KMS-11 (cell line): ENCODE measurements around the gene CYP11A1.

Source experiments
- H2AFZ ChIP-seq: fragments of 200-600 bp; sonication (generic); 2 replicates; pipeline ENCODE4 v1.6.1; 2016; ENCODE audit warnings: antibody characterized with exemption, mixed run types, low read depth
- H3K27ac ChIP-seq: fragments of 200-600 bp; sonication (generic); 2 replicates; pipeline ENCODE4 v1.6.1; 2016; ENCODE audit warnings: mild to moderate bottlenecking, mixed run types
- H3K27me3 ChIP-seq: fragments of 200-600 bp; sonication (generic); 2 replicates; pipeline ENCODE4 v1.6.1; 2017; ENCODE audit warnings: mild to moderate bottlenecking, low read depth, mixed run types, moderate library complexity; ENCODE audit not compliant: insufficient read depth
- H3K36me3 ChIP-seq: fragments of 200-600 bp; sonication (generic); 2 replicates; pipeline ENCODE4 v1.6.1; 2017; ENCODE audit warnings: mild to moderate bottlenecking, mixed run types; ENCODE audit not compliant: insufficient read depth
- H3K4me1 ChIP-seq: fragments of 200-600 bp; sonication (generic); 2 replicates; pipeline ENCODE4 v1.6.1; 2016; ENCODE audit warnings: mild to moderate bottlenecking, low read depth, mixed run types; ENCODE audit not compliant: poor library complexity, severe bottlenecking
- H3K4me2 ChIP-seq: fragments of 200-600 bp; sonication (generic); 2 replicates; pipeline ENCODE4 v1.7.0; 2016; ENCODE audit warnings: mild to moderate bottlenecking, mixed run types
- H3K4me3 ChIP-seq: fragments of 200-600 bp; sonication (generic); IDR thresholded peaks from 2 replicates; pipeline ENCODE4 v1.6.1; 2017; ENCODE audit warnings: low read depth, low read length, mixed read lengths; ENCODE audit not compliant: insufficient read depth
- H3K79me2 ChIP-seq: fragments of 200-600 bp; sonication (generic); 2 replicates; pipeline ENCODE4 v1.6.1; 2016; ENCODE audit warnings: low read depth, mixed run types; ENCODE audit not compliant: insufficient read depth
- H3K9ac ChIP-seq: fragments of 200-600 bp; sonication (generic); 2 replicates; pipeline ENCODE4 v1.6.1; 2016; ENCODE audit warnings: mild to moderate bottlenecking, mixed run types
- H4K20me1 ChIP-seq: fragments of 200-600 bp; sonication (generic); 2 replicates; pipeline ENCODE4 v1.6.1; 2016; ENCODE audit warnings: mild to moderate bottlenecking, mixed run types; ENCODE audit not compliant: insufficient read depth
- TF ChIP-seq, protein P1 (sequence below): fragments of 200-600 bp; sonication (generic); conservative IDR thresholded peaks from 2 replicates; pipeline ENCODE4 v1.6.1; 2017; ENCODE audit warnings: low read depth, mild to moderate bottlenecking, antibody characterized with exemption, low read length, moderate library complexity, mixed read lengths

The CYP11A1 gene

DNA sequence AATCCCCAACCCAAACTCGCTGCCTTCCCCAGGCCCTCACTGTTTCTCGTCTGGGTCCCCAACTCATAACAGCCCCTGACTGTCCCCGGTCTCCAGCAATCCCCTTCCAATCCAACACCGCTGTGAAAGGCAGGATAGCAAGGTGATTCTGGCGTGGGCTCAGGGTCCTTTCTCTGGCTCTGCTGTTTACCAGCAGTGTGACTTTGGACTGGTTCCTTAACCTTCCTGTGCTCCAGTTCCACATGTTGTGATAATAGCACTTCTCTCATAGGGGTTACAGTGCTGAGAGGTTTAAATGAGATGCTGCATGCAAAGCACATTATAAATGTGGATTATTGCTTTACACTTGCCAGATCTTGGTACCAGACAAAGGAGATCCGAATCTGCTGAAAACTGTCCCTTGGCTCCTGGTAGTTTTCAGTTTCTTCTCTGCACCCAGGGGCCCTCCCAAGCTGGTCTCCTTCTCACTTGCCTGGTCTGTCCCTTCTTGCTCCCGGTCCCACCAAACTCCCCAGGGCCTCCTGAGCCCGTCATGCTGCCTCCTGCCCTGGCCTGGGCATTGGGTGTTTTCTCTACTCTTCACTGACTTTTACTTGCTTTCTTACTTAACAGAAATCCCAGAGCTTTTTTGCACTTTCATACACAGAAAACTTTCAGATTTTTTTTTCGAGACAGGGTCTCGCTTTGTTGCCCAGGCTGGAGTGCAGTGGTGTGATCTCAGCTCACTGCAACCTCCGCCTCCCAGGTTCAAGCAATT, 26.8 kb upstream of the CYP11A1 start:
- H3K4me1 ChIP-seq: peaks cover 17% of the 10 kb centered on the region
- no peaks in the 10 kb centered on the region for H3K27me3 ChIP-seq

DNA sequence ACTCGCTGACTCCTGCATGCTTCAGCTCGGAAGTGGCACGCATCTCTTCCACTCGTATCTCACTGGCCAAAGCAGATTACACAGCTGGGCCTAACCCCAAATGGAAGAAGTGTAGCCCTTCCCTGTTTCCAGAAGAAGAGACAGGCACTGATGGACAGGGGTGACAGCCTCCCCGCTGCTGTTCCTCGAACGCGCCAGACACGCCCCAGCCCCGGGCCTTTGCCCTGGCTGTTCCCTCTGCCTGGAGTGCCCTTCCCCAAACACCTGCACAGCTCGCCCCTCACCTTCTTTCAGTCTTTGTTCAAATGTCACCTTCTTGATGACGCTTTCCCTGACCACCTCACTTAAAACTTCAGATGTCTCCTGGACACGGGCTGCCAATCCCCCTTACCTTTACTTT, 26.0 kb upstream of the CYP11A1 start:
- Histone ChIP-seq H3K4me1 (peaks cover 8% of the 10 kb centered on the region), H3K9ac (no peak overlapping the region), H3K27ac (no peak overlapping the region), H3K4me3 (no peak overlapping the region), H2AFZ (no peak overlapping the region), H3K4me2 (no peak overlapping the region), H3K36me3 (no peaks in the 10 kb centered on the region), H3K79me2 (no peaks in the 10 kb centered on the region), H3K27me3 (no peaks in the 10 kb centered on the region), H4K20me1 (no peaks in the 10 kb centered on the region)
- TF ChIP-seq, protein P1, sequence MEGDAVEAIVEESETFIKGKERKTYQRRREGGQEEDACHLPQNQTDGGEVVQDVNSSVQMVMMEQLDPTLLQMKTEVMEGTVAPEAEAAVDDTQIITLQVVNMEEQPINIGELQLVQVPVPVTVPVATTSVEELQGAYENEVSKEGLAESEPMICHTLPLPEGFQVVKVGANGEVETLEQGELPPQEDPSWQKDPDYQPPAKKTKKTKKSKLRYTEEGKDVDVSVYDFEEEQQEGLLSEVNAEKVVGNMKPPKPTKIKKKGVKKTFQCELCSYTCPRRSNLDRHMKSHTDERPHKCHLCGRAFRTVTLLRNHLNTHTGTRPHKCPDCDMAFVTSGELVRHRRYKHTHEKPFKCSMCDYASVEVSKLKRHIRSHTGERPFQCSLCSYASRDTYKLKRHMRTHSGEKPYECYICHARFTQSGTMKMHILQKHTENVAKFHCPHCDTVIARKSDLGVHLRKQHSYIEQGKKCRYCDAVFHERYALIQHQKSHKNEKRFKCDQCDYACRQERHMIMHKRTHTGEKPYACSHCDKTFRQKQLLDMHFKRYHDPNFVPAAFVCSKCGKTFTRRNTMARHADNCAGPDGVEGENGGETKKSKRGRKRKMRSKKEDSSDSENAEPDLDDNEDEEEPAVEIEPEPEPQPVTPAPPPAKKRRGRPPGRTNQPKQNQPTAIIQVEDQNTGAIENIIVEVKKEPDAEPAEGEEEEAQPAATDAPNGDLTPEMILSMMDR: no peak

More for the DNA sequence above, 26.8 kb upstream of the CYP11A1 start:
- no peaks in the 10 kb centered on the region for H3K36me3 ChIP-seq
- H3K4me3 ChIP-seq: no peak overlapping the region
- no peak overlapping the region for H3K27ac ChIP-seq
- H4K20me1 ChIP-seq: no peaks in the 10 kb centered on the region
- H2AFZ ChIP-seq: no peak overlapping the region
- H3K4me2 ChIP-seq: no peak overlapping the region
- no peaks in the 10 kb centered on the region for H3K79me2 ChIP-seq
- TF ChIP-seq, protein P1: no peak
- H3K9ac ChIP-seq: no peak overlapping the region

DNA sequence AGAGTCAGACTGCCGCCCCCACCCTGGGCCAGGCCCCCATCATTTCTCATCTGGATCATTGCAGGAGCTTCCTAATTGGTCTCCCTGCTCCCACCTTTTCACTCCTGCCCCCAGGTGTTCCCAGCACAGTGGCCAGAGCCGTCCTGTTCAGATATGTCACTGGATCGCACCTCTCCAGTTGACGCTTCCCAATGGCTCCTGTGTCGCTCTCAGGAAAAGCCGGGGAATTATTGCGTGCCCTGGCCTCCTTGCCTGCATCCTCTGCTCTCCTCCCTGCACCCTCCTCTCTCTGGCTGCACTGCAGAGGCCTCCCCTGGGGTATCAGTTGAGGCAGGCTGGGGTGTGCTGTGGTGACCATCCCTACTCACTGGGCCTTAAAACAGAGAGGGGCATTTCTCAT, 25.5 kb upstream of the CYP11A1 start:
- TF ChIP-seq, protein P1: no peak
- Histone ChIP-seq H3K27me3 (no peaks in the 10 kb centered on the region), H3K27ac (no peak overlapping the region), H3K79me2 (no peaks in the 10 kb centered on the region), H2AFZ (no peak overlapping the region), H3K4me2 (no peak overlapping the region), H3K9ac (no peak overlapping the region), H4K20me1 (no peaks in the 10 kb centered on the region), H3K4me1 (peaks cover 4% of the 10 kb centered on the region), H3K4me3 (no peak overlapping the region), H3K36me3 (no peaks in the 10 kb centered on the region)

DNA sequence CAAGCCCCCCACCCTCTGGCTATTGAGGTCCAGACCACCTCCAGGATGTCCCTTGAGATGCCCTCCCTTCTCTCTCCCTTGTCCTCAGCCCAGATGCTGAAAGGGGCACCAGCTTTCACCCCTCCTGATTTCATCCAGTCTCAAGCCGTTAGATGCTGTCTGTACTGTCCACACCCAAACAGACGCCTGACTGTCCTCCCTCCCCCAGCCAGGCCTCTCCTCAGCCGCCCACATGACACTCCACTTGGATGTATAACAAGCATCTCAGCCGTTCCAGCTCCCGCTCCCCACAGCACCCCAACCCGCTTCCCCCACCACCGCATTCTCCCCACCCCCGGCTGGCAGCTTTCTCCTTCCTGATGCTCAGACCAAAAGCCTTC, 25.0 kb upstream of the CYP11A1 start:
- no peak overlapping the region for H2AFZ ChIP-seq
- no peak overlapping the region for H3K27ac ChIP-seq
- no peaks in the 10 kb centered on the region for H3K4me1 ChIP-seq
- no peaks in the 10 kb centered on the region for H3K27me3 ChIP-seq
- no peak overlapping the region for H3K4me3 ChIP-seq
- H3K4me2 ChIP-seq: no peak overlapping the region
- no peaks in the 10 kb centered on the region for H3K36me3 ChIP-seq
- H4K20me1 ChIP-seq: no peaks in the 10 kb centered on the region
- no peak overlapping the region for H3K9ac ChIP-seq
- H3K79me2 ChIP-seq: no peaks in the 10 kb centered on the region
- TF ChIP-seq, protein P1: no peak
